Skeletal muscle satellite cell (primary cell): ENCODE results near the gene HSD17B11.
"Not testable (repeated sequence)": the region's sequence is repeated elsewhere in the genome, so short reads cannot be mapped to it uniquely, and the experiment has no call there.

Source experiments
- H3K27me3 ChIP-seq: 2 replicates; pipeline ENCODE4 v1.7.0; 2013; ENCODE audit warnings: low read length; ENCODE audit not compliant: control insufficient read depth, insufficient read depth
- H3K36me3 ChIP-seq: 2 replicates; pipeline ENCODE4 v1.7.0; 2013; ENCODE audit warnings: mild to moderate bottlenecking, control low read depth, low read length; ENCODE audit not compliant: insufficient read depth
- H3K4me1 ChIP-seq: 2 replicates; pipeline ENCODE4 v1.7.0; 2013; ENCODE audit warnings: low read length; ENCODE audit not compliant: control insufficient read depth, insufficient read depth
- H3K4me2 ChIP-seq: 2 replicates; pipeline ENCODE4 v1.7.0; 2013; ENCODE audit warnings: mild to moderate bottlenecking, low read length
- H3K4me3 ChIP-seq: 2 replicates; pipeline ENCODE4 v1.7.0; 2013; ENCODE audit warnings: low read length
- H3K9ac ChIP-seq: 2 replicates; pipeline ENCODE4 v1.7.0; 2013; ENCODE audit warnings: mild to moderate bottlenecking, low read depth, low read length, moderate library complexity
- H3K9me3 ChIP-seq: replicated peaks from 2 replicates; pipeline ENCODE4 v1.7.0; 2013; ENCODE audit warnings: mild to moderate bottlenecking, control low read depth, low read length

Gene HSD17B11

GRCh38 chr4:87317527-87317926, 73.5 kb downstream of the HSD17B11 start:
- H3K9ac ChIP-seq: no peak overlapping the region
- no peaks in the 10 kb centered on the region for H3K36me3 ChIP-seq
- H3K4me2 ChIP-seq: no peak overlapping the region
- H3K4me3 ChIP-seq: no peak overlapping the region
- no peaks in the 10 kb centered on the region for H3K9me3 ChIP-seq
- H3K27me3 ChIP-seq: no peaks in the 10 kb centered on the region
- peaks cover 5% of the 10 kb centered on the region for H3K4me1 ChIP-seq

DNA sequence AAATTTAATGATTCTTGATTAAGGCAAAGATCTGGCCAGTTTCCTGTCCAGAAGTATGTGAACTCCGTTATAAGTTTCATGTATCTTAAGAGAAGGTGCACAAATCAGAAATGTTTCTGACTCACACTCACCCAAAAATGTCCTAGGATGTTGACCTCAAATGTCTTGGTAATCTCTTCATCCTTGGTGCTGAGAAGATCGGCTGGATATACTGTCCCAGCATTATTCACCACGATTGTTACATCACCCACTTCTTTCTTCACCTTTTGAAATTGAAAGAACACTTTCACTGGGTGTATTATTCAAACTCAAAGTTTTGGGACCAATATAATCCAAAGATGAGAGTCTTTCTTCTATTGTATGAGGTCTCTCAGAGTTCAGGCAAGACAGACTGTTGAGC, 74.0 kb downstream of the HSD17B11 start:
- Histone ChIP-seq H3K4me1 (peaks cover 5% of the 10 kb centered on the region), H3K4me3 (no peak overlapping the region), H3K9ac (no peak overlapping the region), H3K9me3 (no peaks in the 10 kb centered on the region), H3K4me2 (no peak overlapping the region), H3K36me3 (no peaks in the 10 kb centered on the region), H3K27me3 (no peaks in the 10 kb centered on the region)

GRCh38 chr4:87315000-87315399, 76.0 kb downstream of the HSD17B11 start:
- H3K4me2 ChIP-seq: peak overlapping the region; percentile 59
- H3K27me3 ChIP-seq, H3K36me3 ChIP-seq, H3K9ac ChIP-seq, H3K4me1 ChIP-seq, H3K4me3 ChIP-seq, H3K9me3 ChIP-seq: not testable (repeated sequence)

GRCh38 chr4:87313756-87314155, 77.2 kb downstream of the HSD17B11 start:
- H3K4me2 ChIP-seq: no peak overlapping the region
- no peak overlapping the region for H3K9ac ChIP-seq
- H3K9me3 ChIP-seq: no peaks in the 10 kb centered on the region
- no peak overlapping the region for H3K4me3 ChIP-seq
- no peaks in the 10 kb centered on the region for H3K36me3 ChIP-seq
- no peaks in the 10 kb centered on the region for H3K27me3 ChIP-seq
- peaks cover 5% of the 10 kb centered on the region for H3K4me1 ChIP-seq

GRCh38 chr4:87311684-87312083, 79.3 kb downstream of the HSD17B11 start:
- H3K27me3 ChIP-seq: no peaks in the 10 kb centered on the region
- no peak overlapping the region for H3K4me2 ChIP-seq
- no peak overlapping the region for H3K9ac ChIP-seq
- no peaks in the 10 kb centered on the region for H3K36me3 ChIP-seq
- peaks cover 5% of the 10 kb centered on the region for H3K4me1 ChIP-seq
- no peaks in the 10 kb centered on the region for H3K9me3 ChIP-seq
- no peak overlapping the region for H3K4me3 ChIP-seq

- H3K9ac ChIP-seq: no peak overlapping the region
- no peaks in the 10 kb centered on the region for H3K9me3 ChIP-seq
- no peaks in the 10 kb centered on the region for H3K27me3 ChIP-seq
- no peaks in the 10 kb centered on the region for H3K36me3 ChIP-seq
- no peak overlapping the region for H3K4me3 ChIP-seq
- peaks cover 5% of the 10 kb centered on the region for H3K4me1 ChIP-seq
- H3K4me2 ChIP-seq: no peak overlapping the region
Observed at GRCh38 chr4:87310691-87311335, 80.2 kb downstream of the HSD17B11 start.

DNA sequence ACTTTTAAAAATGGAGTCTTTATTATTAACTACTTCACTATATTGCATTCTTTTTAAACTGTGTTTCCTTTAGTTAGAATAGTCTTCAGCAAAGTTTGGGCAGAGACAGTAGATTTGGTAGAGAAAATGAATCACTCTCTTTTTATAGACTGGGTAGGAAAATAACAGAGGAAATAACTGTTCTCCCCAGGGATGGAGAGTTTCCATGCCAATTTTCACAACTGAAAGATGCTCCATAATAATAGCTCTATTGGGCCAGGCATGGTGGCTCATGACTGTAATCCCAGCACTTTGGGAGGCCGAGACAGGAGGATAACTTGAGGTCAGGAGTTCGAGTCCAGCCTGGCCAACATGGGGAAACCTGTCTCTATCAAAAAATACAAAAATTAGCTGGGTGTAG, 81.4 kb downstream of the HSD17B11 start:
- no peak overlapping the region for H3K4me3 ChIP-seq
- H3K4me1 ChIP-seq: no peaks in the 10 kb centered on the region
- no peak overlapping the region for H3K4me2 ChIP-seq
- H3K9me3 ChIP-seq: no peaks in the 10 kb centered on the region
- H3K27me3 ChIP-seq: no peaks in the 10 kb centered on the region
- no peaks in the 10 kb centered on the region for H3K36me3 ChIP-seq
- H3K9ac ChIP-seq: no peak overlapping the region

DNA sequence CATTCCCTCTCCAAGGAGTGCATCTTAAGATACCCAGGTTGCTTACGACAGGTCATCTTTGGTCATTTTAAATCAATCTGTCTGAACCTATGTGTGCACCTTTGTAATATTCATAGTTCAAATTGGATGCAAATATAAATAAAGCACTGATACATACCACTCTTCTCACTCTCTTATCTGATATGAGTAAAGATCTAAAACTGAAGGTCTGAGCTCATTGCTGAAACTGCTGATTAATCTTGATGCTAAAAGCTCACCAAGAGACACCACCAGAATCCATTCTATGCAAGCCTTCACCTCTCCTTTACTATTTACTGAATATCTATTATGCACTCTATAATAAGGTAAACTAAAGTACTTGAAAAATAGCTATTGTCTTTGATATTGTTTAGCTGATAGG, 84.9 kb downstream of the HSD17B11 start:
- no peak overlapping the region for H3K4me2 ChIP-seq
- no peaks in the 10 kb centered on the region for H3K9me3 ChIP-seq
- H3K27me3 ChIP-seq: no peaks in the 10 kb centered on the region
- no peaks in the 10 kb centered on the region for H3K36me3 ChIP-seq
- no peak overlapping the region for H3K4me3 ChIP-seq
- H3K9ac ChIP-seq: no peak overlapping the region
- H3K4me1 ChIP-seq: no peaks in the 10 kb centered on the region

- Histone ChIP-seq H3K9me3 (no peaks in the 10 kb centered on the region), H3K4me2 (no peak overlapping the region), H3K9ac (no peak overlapping the region), H3K27me3 (no peaks in the 10 kb centered on the region), H3K4me3 (no peak overlapping the region), H3K4me1 (no peaks in the 10 kb centered on the region), H3K36me3 (no peaks in the 10 kb centered on the region)
Observed at GRCh38 chr4:87305562-87305961, 85.4 kb downstream of the HSD17B11 start.

- Histone ChIP-seq H3K4me2 (no peak overlapping the region), H3K27me3 (no peaks in the 10 kb centered on the region), H3K9me3 (no peaks in the 10 kb centered on the region), H3K36me3 (no peaks in the 10 kb centered on the region), H3K9ac (no peak overlapping the region), H3K4me3 (no peak overlapping the region), H3K4me1 (no peaks in the 10 kb centered on the region)
Observed at GRCh38 chr4:87304745-87305432, 86.1 kb downstream of the HSD17B11 start.

DNA sequence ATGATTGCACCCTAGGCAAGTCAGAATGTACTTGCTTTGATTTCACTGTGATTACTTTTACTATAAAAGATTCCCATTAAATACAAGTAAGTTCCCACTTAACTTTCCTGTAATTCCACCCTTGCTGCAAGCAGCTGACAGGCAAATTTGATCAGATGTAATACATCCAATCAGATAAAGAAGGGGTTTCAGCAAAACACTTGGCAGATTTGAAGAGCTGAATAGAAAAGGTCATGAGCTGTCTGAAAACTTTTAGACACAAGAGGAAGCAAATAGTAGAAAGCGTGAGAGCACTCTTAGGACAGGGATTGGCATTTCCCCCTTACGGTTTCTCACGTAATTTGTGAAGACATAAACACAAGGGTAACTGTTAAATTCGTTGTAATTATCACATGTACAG, 91.1 kb downstream of the HSD17B11 start:
- Histone ChIP-seq H3K4me2 (no peak overlapping the region), H3K36me3 (no peaks in the 10 kb centered on the region), H3K9ac (no peak overlapping the region), H3K4me1 (no peaks in the 10 kb centered on the region), H3K9me3 (no peaks in the 10 kb centered on the region), H3K27me3 (no peaks in the 10 kb centered on the region), H3K4me3 (no peak overlapping the region)

DNA sequence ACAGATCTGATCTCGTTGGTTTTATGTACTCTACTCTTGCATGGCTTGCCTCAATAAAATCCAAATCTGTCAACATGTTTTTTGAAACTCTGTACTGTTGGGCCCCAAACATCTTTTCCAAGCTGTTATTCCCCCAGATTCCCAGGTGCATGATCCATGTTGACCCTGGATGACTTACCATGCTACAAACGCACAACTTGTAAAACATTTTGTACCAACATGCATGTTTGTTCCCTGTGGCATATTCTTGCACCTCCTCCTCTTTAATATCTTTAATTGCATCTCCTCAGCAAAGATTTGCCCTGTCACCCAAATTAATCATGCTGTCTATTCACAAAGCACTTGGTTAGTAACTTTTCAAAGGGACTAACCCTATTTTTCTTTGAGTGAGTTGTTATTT, 92.6 kb downstream of the HSD17B11 start:
- no peaks in the 10 kb centered on the region for H3K36me3 ChIP-seq
- no peak overlapping the region for H3K4me3 ChIP-seq
- no peaks in the 10 kb centered on the region for H3K4me1 ChIP-seq
- no peak overlapping the region for H3K9ac ChIP-seq
- H3K27me3 ChIP-seq: no peaks in the 10 kb centered on the region
- H3K4me2 ChIP-seq: no peak overlapping the region
- no peaks in the 10 kb centered on the region for H3K9me3 ChIP-seq
